ENCODE measurements around the gene ACOT12.

ACOT12 gene

DNA sequence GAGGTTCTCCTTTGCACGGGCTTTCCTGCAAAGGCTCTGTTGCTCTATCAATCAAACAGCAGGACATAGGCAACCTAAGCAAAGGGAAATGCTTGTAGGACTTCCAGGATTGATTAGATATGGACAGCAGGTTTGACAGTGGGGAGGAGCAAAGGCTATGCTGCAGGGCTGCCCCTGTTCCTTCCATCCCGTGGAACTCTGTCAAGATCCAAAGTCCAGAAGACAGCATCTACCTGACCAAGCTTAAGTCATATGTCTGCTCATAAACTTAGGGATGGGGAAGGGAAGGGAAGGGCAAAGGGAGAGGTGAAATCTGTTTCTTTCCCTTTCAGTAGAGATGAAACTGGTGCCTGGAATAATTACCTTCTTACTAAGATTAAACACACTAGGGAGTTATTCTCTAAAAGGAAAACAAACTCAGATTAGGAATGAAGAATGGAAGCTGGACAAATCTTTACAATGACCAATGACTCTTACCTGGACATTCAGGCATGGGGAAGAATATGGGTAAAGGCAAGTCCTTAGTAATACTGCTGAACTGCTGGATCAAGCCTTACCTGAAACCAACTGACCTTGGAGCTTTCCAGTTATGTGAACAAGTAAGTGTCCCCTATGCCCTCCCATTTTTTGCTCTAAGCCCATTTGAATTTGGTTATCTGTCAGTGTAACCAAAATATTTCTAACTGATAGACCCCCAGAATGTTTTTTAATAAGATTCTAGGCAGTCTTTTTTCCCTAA, 8.4 kb upstream of the ACOT12 start:
- DNase-seq (ENCODE audit: low read depth, low spot score): no peak

DNA sequence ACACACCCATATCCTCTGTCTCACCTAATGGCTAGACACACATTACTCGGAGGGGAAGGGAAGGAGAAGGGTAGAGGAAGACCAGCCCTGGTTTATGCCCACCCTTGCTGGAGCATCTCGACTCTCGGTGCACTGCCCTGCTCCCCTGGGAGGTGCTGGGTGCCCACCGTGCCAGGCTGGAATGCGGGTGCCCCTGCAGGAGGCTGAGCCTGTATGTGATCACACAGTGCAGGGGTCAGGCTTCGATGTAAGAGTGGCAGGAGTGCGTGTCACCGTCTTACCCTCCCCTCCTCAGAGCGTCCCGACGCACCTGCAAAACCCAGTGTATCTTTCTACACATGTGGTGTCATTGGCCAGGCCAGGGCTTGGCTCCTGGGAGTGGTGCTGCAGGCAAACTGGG, 7.3 kb upstream of the ACOT12 start:
- H3K4me3 ChIP-seq (ENCODE audit: low read length): no peak overlapping the region
- DNase-seq (ENCODE audit: low read depth, low spot score): no peak

More for the DNA sequence above, 8.4 kb upstream of the ACOT12 start:
- no peak overlapping the region for H3K4me3 ChIP-seq (ENCODE audit: low read length)

DNA sequence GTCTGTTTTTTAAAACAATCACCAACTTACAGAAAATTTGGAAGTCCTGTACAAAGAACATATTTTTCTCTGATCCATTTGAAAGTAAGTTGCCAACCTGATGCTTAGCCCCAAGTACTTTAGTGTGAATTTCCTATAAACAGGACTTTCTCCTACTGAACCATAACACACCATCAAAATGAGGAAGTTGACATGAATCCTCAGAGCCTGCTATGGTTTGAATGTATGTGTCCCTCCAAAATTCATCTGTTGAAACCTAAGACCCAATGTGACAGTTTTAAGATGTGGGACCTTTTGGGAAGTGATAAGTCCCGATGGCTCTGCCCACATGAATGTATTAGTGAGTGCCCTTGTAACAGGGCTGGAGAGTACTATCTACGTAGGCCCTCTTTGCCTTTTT, 6.4 kb upstream of the ACOT12 start:
- DNase-seq (ENCODE audit: low read depth, low spot score): no peak
- H3K4me3 ChIP-seq (ENCODE audit: low read length): no peak overlapping the region

DNA sequence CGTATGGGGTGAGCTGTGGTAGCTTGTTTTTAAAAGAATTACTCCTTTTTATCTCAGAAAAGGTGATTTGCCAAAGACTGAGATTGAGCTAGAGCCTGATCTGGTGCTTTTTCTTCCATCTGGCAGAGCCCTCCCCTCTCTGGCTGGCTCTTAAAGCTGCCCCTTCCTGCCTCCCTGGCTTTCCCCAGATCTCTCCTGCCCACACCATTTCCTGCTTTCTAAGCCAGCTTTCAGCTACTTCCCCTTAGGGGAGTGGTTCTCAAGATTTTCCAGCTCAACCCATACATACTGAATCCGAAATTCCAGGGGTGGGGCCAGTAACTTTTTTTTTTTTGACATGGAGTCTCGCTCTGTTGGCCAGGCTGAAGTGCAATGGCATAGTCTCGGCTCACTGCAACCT, 4.8 kb upstream of the ACOT12 start:
- no peak for DNase-seq (ENCODE audit: low read depth, low spot score)
- no peak overlapping the region for H3K4me3 ChIP-seq (ENCODE audit: low read length)

DNA sequence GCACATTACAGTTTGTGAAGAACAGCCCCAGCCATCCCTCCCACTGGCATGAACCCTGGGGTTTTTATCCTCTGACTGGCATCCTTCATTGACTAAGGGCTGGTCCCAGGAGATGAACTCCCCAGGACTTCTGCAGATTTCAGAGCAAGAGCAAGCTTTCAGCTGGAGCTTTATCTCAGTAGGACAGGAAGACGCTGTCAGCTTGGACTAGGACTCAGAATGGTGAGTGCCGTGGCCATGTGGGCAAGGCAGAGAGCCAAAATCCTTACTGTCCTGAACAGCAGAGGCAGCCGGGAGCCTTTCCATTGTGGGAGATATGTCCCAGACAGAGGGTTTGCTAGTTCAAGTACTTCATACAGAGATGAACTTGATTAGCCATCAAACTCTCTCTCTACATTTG, 3.2 kb upstream of the ACOT12 start:
- DNase-seq (ENCODE audit: low read depth, low spot score): no peak
- no peak overlapping the region for H3K4me3 ChIP-seq (ENCODE audit: low read length)

DNA sequence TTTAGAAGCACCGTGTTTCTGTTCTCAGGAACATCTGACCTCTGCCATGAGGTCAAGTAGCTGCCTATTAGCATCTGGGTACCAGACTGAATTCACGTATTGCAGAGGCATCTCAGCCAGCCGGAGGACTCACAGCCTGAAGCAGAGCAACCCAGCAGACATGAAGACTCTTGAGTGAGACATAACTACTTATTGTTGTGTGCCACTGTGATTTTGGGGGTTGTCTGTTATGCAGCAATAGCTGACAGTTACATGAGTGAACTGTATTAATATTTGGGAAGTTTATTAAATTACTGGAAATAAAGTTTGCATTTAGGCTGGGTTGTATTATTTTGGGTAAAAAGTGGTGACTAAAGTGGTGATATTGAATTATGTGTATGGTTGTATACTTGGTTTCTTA, 1.3 kb upstream of the ACOT12 start:
- DNase-seq (ENCODE audit: low read depth, low spot score): no peak
- no peak overlapping the region for H3K4me3 ChIP-seq (ENCODE audit: low read length)

DNA sequence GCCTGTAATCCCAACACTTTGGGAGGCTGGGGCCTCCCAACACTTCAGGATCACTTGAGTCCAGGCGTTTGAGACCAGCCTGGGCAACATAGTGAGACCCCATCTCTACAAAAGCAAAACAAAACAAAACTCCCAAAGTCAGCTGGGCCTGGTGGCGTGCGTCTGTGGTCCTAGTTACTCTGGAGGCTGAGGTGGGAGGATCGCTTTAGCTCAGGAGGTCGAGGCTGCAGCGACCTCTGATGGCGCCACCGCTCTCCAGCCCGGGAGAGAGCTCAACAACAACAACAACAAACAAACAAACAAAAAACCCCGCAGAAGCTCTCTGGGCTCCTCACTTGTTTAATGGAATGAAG, 528 bp downstream of the ACOT12 start:
- H3K4me3 ChIP-seq (ENCODE audit: low read length): no peak overlapping the region
- no peak for DNase-seq (ENCODE audit: low read depth, low spot score)

DNA sequence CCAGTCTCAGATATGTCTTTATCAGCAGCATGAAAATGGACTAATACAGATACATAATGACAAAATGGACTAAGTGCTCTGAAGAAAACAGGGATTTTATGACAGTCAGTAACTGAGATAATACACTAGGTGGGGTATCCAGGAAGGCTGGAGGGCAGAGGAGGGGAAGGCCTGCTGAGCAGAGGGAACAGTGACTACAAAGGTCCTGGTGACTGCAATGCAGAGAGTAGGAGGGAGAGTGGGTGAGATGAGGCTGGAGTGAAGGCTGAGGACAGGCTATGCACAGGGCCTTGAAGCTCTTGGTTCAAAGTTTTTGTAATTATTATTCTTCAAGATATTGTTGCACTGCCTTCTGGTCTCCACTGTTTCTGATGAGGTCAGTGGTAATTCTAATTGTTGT, 4.9 kb downstream of the ACOT12 start:
- no peak overlapping the region for H3K4me3 ChIP-seq (ENCODE audit: low read length)
- no peak for DNase-seq (ENCODE audit: low read depth, low spot score)

DNA sequence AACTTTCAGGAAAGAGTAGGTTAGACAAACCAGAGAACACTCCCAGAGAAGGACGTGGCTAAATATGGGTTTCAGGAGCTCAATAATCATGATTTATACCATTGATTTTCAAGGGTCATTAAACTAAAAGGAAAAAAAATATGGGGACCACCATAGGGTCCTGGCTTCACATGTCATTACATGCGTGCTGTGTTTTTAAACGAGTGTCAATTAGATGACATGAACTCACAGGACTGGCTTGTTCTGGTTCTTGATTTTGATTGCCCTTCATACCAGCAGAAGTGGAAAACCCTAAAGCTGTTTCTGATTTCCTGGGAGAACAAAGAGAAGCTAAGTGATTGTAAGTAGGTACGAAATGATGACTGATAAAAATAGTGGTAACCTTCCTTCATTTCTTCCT, 5.8 kb downstream of the ACOT12 start:
- DNase-seq (ENCODE audit: low read depth, low spot score): no peak
- H3K4me3 ChIP-seq (ENCODE audit: low read length): no peak overlapping the region

DNA sequence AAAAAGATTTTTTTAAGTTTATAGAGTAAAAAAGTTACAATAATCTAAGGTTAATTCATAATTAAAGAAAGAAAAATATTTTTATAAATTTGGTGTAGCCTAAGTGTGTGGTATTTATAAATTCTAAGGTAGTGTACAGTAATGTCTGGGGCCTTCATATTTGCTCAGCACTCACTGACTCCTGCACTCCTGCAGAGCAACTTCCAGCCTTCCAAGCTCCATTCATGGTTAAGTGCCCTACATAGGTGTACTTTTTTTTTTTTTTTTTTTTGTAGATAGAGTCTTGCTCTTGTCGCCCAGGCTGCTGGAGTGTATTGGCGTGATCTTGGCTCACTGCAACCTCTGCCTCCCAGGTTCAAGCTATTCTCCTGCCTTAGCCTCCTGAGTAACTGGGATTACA, 10.1 kb downstream of the ACOT12 start:
- no peak overlapping the region for H3K4me3 ChIP-seq (ENCODE audit: low read length)
- DNase-seq (ENCODE audit: low read depth, low spot score): no peak

DNA sequence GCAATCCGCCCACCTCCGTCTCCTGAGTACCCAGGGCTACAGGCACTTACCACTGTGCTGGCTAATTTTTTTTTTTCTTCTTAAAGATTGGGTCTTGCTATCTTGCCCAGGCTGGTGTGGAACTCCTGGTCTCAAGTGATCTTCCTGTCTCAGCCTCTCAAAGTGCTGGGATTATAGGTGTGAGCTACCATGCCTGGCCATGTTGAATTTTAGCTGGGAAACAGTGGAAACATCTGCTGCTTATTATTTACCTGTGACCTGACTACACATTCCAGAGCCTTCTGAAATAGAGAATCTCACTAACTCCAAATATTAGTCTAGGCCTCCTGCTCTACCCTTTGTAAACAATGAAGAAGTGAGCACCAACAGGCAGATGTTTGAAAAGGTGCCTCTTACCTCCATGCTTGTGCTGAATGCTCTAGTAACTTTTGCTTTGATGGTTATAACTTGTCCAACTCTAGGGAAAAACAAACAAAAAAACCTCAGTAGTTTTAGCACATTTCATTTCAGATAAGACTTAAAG, 22.5 kb downstream of the ACOT12 start:
- no peak overlapping the region for H3K4me3 ChIP-seq (ENCODE audit: low read length)
- DNase-seq (ENCODE audit: low read depth, low spot score): no peak

DNA sequence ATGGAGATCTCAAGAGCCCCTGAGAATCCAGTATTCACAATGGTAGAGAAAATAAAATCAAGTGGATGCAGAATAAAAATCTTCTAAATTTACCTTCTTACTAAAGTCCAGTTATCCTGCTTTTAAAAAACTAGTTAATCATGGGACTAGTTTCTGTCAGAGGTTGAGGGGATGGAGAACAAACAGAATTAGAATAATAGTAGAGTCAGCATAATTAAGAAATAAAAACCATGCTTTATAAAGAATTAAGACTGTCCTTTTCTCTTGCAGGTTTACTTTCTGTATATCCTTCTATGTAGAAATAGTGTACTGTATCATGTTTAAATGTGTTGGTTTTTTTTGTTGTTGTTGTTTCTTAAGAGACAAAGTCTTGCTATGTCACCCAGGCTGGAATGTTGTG, 23.0 kb downstream of the ACOT12 start:
- no peak for DNase-seq (ENCODE audit: low read depth, low spot score)
- no peak overlapping the region for H3K4me3 ChIP-seq (ENCODE audit: low read length)

DNA sequence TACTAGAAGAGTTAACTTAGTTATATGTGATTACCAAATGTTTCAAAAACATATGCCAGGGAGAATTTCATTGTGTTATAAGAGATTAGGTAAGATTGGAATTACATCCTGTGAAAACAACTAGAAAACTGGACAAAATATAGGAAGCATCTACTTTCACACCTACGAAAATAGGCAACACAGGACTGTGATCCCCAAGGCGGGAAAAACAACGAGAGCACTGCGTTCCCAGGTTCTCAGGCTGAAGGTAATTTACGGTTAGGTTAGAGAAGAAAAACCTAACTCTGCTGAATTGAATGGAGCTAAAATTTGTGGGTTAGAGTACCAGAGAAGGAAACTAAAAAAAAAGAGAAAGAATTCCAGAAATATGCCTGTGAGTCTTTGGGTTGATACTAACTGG, 28.4 kb downstream of the ACOT12 start:
- H3K4me3 ChIP-seq (ENCODE audit: low read length): no peak overlapping the region
- DNase-seq (ENCODE audit: low read depth, low spot score): no peak

DNA sequence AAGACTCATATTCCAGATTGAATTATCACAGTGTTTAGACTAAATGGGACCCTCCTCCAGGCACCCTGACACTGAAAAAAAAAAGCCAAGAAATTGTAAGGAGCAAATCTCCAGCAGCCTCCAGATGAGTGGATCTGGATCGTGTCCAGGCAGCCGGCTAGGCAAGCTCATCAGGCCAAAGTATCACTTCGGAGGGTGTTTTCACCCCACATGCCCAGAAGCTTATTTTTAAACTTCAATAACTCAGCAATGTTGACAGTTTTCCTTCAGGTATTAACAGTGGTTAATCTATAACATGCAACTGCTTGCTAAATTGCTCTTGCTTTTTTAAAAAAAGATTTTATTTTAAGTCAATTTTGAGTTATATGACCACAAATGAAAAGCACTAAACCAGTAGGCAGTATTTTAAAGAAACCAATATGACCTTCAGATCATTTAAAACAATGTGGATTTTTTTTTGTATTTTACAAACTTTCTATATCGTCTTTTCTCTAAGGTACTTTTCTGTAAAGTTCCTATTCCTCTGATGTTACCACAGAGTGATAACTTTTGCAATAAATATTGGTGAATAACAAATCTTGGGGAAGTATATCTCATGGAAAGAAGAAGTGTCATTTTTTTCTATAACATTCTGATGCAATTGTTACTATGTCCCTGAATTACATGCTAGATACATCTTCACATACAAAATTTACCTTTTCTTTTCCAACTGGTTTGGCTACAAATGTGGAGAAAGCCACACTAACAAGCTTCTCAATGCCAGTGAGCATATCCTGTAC, 30.7 kb downstream of the ACOT12 start:
- no peak overlapping the region for H3K4me3 ChIP-seq (ENCODE audit: low read length)

DNA sequence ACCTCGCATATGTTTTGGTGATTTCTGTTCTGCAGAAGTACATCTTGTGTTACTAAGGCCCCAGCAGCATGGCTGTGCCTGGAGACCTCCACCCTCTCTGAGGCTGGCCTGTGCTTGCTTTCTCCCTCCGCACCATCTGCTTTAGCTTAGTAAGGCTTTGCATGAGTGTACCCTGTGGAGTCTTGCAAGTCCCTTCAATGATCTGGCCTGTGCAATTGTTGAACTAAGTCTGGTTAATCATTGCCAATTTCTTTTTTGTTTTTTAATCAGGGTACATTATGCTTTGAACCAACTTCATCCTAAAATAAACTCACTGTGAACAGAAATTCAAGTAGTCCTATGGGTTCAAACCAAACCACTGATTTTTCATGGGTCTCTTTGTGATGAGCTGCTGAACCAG, 32.3 kb downstream of the ACOT12 start:
- no peak for DNase-seq (ENCODE audit: low read depth, low spot score)
- H3K4me3 ChIP-seq (ENCODE audit: low read length): no peak overlapping the region

More for the DNA sequence above, 30.7 kb downstream of the ACOT12 start:
- no peak for DNase-seq (ENCODE audit: low read depth, low spot score)

DNA sequence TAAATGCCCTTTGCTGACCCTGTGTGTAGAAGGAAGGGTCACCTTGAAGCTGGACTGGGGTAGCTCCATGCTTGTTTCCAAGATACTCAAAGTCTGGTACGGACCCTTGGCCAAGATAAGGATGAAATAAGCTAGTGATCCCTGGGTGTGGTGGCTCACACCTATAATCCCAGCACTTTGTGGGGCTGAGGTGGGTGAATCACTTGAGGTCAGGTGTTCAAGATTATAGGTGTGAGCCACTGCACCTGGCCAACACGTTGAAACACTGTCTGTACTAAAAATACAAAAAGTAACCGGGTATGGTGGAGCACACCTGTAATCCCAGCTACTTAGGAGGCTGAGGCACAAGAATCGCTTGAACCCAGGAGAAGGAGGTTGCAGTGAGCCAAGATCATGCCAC, 33.3 kb downstream of the ACOT12 start:
- no peak for DNase-seq (ENCODE audit: low read depth, low spot score)
- H3K4me3 ChIP-seq (ENCODE audit: low read length): no peak overlapping the region

DNA sequence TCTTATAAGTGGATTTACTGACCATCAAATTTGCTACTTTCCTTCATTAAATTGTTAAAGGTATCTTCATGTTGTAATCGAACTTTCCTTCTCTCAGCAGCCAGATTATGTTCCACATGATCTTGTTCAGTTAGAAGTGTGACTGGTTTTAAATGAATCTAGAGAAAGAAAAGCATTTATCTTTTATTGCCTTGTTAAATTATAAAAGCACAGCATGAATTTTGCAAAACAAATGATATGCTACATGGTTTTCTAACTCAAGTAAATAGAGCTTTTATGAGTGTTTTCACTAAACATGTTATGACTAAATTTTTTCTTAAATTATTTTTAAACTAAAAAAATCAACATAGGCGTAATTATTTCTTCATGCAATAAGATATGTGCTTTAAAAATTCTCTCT, 34.1 kb downstream of the ACOT12 start:
- no peak for DNase-seq (ENCODE audit: low read depth, low spot score)
- no peak overlapping the region for H3K4me3 ChIP-seq (ENCODE audit: low read length)

DNA sequence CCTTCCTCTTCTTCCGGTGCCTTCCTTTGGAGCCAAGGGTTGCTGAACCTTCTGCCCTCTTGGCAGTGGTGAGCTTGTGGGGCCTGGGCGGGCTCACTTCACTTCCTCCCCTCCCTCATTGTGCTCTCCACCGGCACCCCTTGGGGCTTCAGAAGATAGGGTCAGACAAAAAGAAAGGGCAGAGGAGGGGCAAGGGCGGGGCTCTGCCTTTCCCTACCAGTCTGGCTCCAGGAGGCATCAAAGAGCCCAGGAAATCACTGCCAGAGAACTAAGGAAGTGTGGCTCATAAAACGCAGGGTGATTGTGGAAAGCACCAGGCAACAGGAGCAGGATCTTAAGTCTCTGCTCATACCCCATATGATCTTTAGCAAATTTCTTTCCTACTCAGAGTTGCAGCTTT, 34.8 kb downstream of the ACOT12 start:
- H3K4me3 ChIP-seq (ENCODE audit: low read length): no peak overlapping the region
- DNase-seq (ENCODE audit: low read depth, low spot score): no peak

DNA sequence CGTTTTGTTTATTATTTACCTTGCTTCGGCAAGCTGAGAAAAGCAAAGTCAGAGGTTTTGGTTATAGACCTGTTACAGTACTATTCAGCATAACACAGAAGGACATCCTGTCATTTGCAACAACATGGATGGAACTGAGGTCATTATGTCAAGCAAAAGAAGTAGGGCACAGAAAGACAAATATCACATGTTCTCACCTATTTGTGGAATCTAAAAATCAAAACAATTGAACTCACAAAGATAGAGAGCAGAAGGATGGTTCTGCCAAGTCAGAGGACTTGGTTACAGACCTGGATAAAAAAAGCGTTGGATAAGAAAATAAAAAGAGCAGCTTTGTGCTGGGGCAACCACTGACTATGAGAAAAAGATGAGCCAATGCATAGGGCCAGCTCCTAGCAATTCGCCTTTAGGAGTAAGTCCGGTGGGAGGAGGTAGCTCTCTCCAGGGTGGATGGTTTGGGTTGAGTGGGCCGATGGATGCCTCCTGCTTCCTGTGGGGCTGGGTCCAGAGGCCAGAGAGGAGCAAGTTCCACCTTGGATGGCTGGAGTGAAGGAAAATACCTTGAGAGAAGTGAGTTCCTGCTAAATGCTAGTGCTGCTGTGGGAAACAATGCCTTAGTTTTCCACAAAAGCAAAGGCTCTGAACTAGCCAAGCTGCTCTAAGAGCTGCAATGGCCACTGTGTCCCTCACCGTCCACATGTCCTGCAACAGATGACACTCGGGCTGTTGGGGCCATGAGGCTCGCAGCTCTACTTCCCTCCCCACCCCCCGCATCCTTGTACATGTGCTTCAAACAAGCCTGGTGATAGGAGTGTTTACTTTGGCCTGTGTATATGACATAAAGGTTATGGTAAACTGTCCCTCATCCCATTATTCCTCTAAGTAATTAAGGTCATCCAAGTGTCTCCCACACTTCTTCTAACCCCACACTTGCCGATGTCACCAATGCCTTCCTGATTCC, 38.4 kb downstream of the ACOT12 start:
- DNase-seq (ENCODE audit: low read depth, low spot score): no peak
- no peak overlapping the region for H3K4me3 ChIP-seq (ENCODE audit: low read length)

DNA sequence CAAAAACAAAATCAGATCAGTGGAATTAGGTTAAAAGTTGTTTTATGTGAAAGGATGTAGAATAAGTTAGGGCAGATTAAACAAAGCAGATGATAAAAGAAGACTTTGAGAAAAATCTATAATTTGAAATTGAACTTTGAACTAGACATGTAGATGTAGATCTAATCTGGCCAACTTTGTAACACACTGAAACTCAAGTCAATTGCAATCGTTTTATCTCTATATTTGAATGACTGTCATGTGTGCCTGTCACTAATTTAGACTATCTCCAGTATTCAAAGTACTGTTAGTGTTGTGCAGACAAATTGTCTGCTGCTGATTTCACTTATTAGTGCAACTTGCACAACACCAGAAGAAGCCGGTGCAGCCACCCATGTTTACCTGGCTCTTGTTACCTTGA, 39.8 kb downstream of the ACOT12 start:
- H3K4me3 ChIP-seq (ENCODE audit: low read length): no peak overlapping the region
- DNase-seq (ENCODE audit: low read depth, low spot score): no peak

Measured in Jurkat, Clone E6-1 (cell line).